ENCODE results near the gene ZNF597. TPM values are rescaled to one million over a fixed set of nuclear protein-coding genes. Genes with fewer than 3 reads are reported as not detected.

Gene ZNF597
- total RNA-seq, 2 experiments from 2014 or later: 1.9 to 2.1 TPM

GRCh38 chr16:3434373-3434772 is 8.9 kb downstream of the ZNF597 start:
- Histone ChIP-seq H3K9me3 (ENCODE audit: low read length) (no peaks in the 10 kb centered on the region), H3K4me3 (ENCODE audit: low read depth, low read length, poor library complexity, severe bottlenecking) (no peak overlapping the region), H3K4me1 (ENCODE audit: insufficient read depth, low read length, poor library complexity, severe bottlenecking) (no peaks in the 10 kb centered on the region), H3K9me2 (ENCODE audit: insufficient read depth, low read length) (no peaks in the 10 kb centered on the region), H3K4me2 (ENCODE audit: low read length) (no peak overlapping the region), H4K20me1 (ENCODE audit: insufficient read depth, low read length) (no peaks in the 10 kb centered on the region), H3K79me2 (ENCODE audit: insufficient read depth, low read depth, low read length) (no peaks in the 10 kb centered on the region), H2AFZ (ENCODE audit: low read length) (no peak overlapping the region), H3K36me3 (ENCODE audit: insufficient read depth, low read length) (peaks cover 23% of the 10 kb centered on the region; the same call in 1 of the 2 replicates), H3K27ac (ENCODE audit: low read depth, low read length, poor library complexity, severe bottlenecking) (no peak overlapping the region)
- intact Hi-C loops (cut with micrococcal nuclease; ENCODE audit: unreplicated experiment): no loop called here
- no peak for TF ChIP-seq CTCF (conservative IDR thresholded peaks at IDR 0.05; ENCODE audit: low read length)
- TF ChIP-seq EZH2phosphoT487 (IDR thresholded peaks at IDR 0.05; ENCODE audit: borderline replicate concordance, low read depth, low read length): no peak
- BruUV-seq (replicated peaks): no TSS peak
- DNase-seq (ENCODE audit: low spot score): no peak
- CTCF ChIA-PET (ENCODE audit: unreplicated experiment): no interaction called here
- POLR2A ChIA-PET: no interaction called here

- ChIA-PET POLR2A (interaction anchor here (1.2 kb wide), 1 partner anchor 12 kb away, joined by 4 read pairs; the partner anchor contains the start of genes NAA60 and ZNF597), CTCF (ENCODE audit: unreplicated experiment) (no interaction called here)
- no peaks in the 10 kb centered on the region for H3K4me1 ChIP-seq (ENCODE audit: insufficient read depth, low read length, poor library complexity, severe bottlenecking)
- H4K20me1 ChIP-seq (ENCODE audit: insufficient read depth, low read length): no peaks in the 10 kb centered on the region
- H3K9me3 ChIP-seq (ENCODE audit: low read length): no peaks in the 10 kb centered on the region
- H3K27ac ChIP-seq (ENCODE audit: low read depth, low read length, poor library complexity, severe bottlenecking): no peak overlapping the region
- H3K9me2 ChIP-seq (ENCODE audit: insufficient read depth, low read length): no peaks in the 10 kb centered on the region
- H3K4me3 ChIP-seq (ENCODE audit: low read depth, low read length, poor library complexity, severe bottlenecking): no peak overlapping the region
- no peak for DNase-seq (ENCODE audit: low spot score)
- no TSS peak for BruUV-seq (replicated peaks)
- H3K36me3 ChIP-seq (ENCODE audit: insufficient read depth, low read length): peaks cover 9% of the 10 kb centered on the region; the same call in 1 of the 2 replicates
- intact Hi-C loops (cut with micrococcal nuclease; ENCODE audit: unreplicated experiment): no loop called here
- H2AFZ ChIP-seq (ENCODE audit: low read length): no peak overlapping the region
- no peaks in the 10 kb centered on the region for H3K79me2 ChIP-seq (ENCODE audit: insufficient read depth, low read depth, low read length)
- TF ChIP-seq EZH2phosphoT487 (IDR thresholded peaks at IDR 0.05; ENCODE audit: borderline replicate concordance, low read depth, low read length) (no peak), CTCF (conservative IDR thresholded peaks at IDR 0.05; ENCODE audit: low read length) (no peak)
- no peak overlapping the region for H3K4me2 ChIP-seq (ENCODE audit: low read length)
Observed at GRCh38 chr16:3431779-3432219, 11.5 kb downstream of the ZNF597 start.

- TF ChIP-seq EZH2phosphoT487 (IDR thresholded peaks at IDR 0.05; ENCODE audit: borderline replicate concordance, low read depth, low read length) (no peak), CTCF (conservative IDR thresholded peaks at IDR 0.05; ENCODE audit: low read length) (no peak)
- H3K36me3 ChIP-seq (ENCODE audit: insufficient read depth, low read length): peaks cover 22% of the 10 kb centered on the region
- no peaks in the 10 kb centered on the region for H3K9me2 ChIP-seq (ENCODE audit: insufficient read depth, low read length)
- no peak overlapping the region for H2AFZ ChIP-seq (ENCODE audit: low read length)
- no TSS peak for BruUV-seq (replicated peaks)
- no peak overlapping the region for H3K4me2 ChIP-seq (ENCODE audit: low read length)
- H4K20me1 ChIP-seq (ENCODE audit: insufficient read depth, low read length): no peaks in the 10 kb centered on the region
- no peaks in the 10 kb centered on the region for H3K79me2 ChIP-seq (ENCODE audit: insufficient read depth, low read depth, low read length)
- intact Hi-C loops (cut with micrococcal nuclease; ENCODE audit: unreplicated experiment): no loop called here
- no peak for DNase-seq (ENCODE audit: low spot score)
- POLR2A ChIA-PET: interaction anchor here (0.6 kb wide), 1 partner anchor 76 kb away, joined by 3 read pairs; no protein-coding TSS in a partner anchor
- H3K9me3 ChIP-seq (ENCODE audit: low read length): no peaks in the 10 kb centered on the region
- no peak overlapping the region for H3K4me3 ChIP-seq (ENCODE audit: low read depth, low read length, poor library complexity, severe bottlenecking)
- H3K4me1 ChIP-seq (ENCODE audit: insufficient read depth, low read length, poor library complexity, severe bottlenecking): peaks cover 7% of the 10 kb centered on the region
- CTCF ChIA-PET (ENCODE audit: unreplicated experiment): no interaction called here
- H3K27ac ChIP-seq (ENCODE audit: low read depth, low read length, poor library complexity, severe bottlenecking): no peak overlapping the region
Observed at GRCh38 chr16:3413730-3414379, 29.4 kb downstream of the ZNF597 start.
